NOMO-1 treated with dmso at 0.1 percent for 144 hours (cell line): ENCODE results near the gene TPM1.

Experiments
- DNase-seq: peaks from one replicate; lab custom pipeline; 2025; ENCODE audit not compliant: unreplicated experiment; lab: John Stamatoyannopoulos, UW

TPM1 gene

GRCh38 chr15:63015618-63016017 is 26.9 kb upstream of the TPM1 start:
- DNase-seq = no peak

GRCh38 chr15:63016234-63016633 is 26.3 kb upstream of the TPM1 start:
- no peak for DNase-seq

- no peak for DNase-seq
Observed at GRCh38 chr15:63018639-63019038, 23.9 kb upstream of the TPM1 start.

- no peak for DNase-seq
Observed at GRCh38 chr15:63019511-63020109, 22.9 kb upstream of the TPM1 start.

- DNase-seq = no peak
Observed at GRCh38 chr15:63020128-63020527, 22.4 kb upstream of the TPM1 start.

- DNase-seq = no peak
Observed at GRCh38 chr15:63020759-63021430, 21.7 kb upstream of the TPM1 start.

- DNase-seq = no peak
Observed at GRCh38 chr15:63022181-63022580, 20.4 kb upstream of the TPM1 start.

- DNase-seq = no peak
Observed at GRCh38 chr15:63022663-63023062, 19.9 kb upstream of the TPM1 start.

GRCh38 chr15:63023351-63023945 is 19.1 kb upstream of the TPM1 start:
- DNase-seq = no peak

- DNase-seq = no peak
Observed at GRCh38 chr15:63025460-63025859, 17.1 kb upstream of the TPM1 start.

GRCh38 chr15:63027646-63028045 is 14.9 kb upstream of the TPM1 start:
- DNase-seq = no peak

- DNase-seq = no peak
Observed at GRCh38 chr15:63028442-63029110, 14.0 kb upstream of the TPM1 start.

- no peak for DNase-seq
Observed at GRCh38 chr15:63029676-63030075, 12.9 kb upstream of the TPM1 start.

GRCh38 chr15:63030101-63030551 is 12.4 kb upstream of the TPM1 start:
- peak; percentile 87 for DNase-seq

GRCh38 chr15:63034578-63034977 is 8.0 kb upstream of the TPM1 start:
- DNase-seq = no peak

- DNase-seq = no peak
Observed at GRCh38 chr15:63035253-63035652, 7.3 kb upstream of the TPM1 start.

GRCh38 chr15:63035977-63036376 is 6.6 kb upstream of the TPM1 start:
- no peak for DNase-seq

- DNase-seq = no peak
Observed at GRCh38 chr15:63037976-63038720, 4.4 kb upstream of the TPM1 start.

GRCh38 chr15:63038926-63039673 is 3.4 kb upstream of the TPM1 start:
- DNase-seq = no peak

GRCh38 chr15:63039811-63040210 is 2.7 kb upstream of the TPM1 start:
- no peak for DNase-seq

- DNase-seq = no peak
Observed at GRCh38 chr15:63040509-63040908, 2.0 kb upstream of the TPM1 start.
